ENCODE measurements around the gene RNU6-1. TPM values are rescaled to one million over a fixed set of nuclear protein-coding genes. Genes with fewer than 3 reads are reported as not detected.

RNU6-1 gene
- total RNA-seq, 1 experiment from 2014 or later: not detected

DNA sequence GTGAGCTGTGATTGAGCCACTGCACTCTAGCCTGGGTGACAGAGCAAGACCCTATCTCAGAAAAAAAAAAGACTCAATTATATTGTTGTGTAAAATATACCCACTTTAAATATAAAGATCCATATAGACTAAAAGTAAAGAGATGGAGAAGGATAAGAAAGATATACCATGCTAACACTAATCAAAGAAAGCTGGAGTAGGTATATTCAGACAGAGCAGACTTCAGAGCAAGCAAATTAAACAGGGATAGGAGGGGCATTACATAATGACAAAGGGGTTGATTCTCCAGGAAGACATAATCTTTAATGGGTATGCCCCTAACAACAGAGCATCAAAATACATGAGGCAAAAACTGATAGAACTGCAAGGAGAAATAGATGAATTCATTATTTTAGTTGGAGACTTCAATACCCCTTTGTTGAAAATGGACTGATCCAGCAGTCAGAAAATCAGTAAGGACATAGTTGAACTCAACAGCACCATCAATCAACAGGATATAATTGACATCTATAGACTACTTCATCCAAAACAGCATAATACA is 31.1 kb upstream of the RNU6-1 start:
- ATAC-seq (no peak), DNase-seq (ENCODE audit: low spot score) (no peak)
- H3K4me3 Mint-ChIP-seq: no peak overlapping the region
- peaks cover 12% of the 10 kb centered on the region for H3K36me3 Mint-ChIP-seq
- ChIA-PET POLR2A (no interaction called here), CTCF (no interaction called here)
- no peak overlapping the region for H3K27ac Mint-ChIP-seq
- H3K27me3 Mint-ChIP-seq (ENCODE audit: low read depth): peaks cover 5% of the 10 kb centered on the region
- H3K9me3 Mint-ChIP-seq: peaks cover 35% of the 10 kb centered on the region
- TF ChIP-seq HMGA2 (CRISPR knock-in tag; IDR thresholded peaks at IDR 0.05) (no peak), NR1H2 (CRISPR knock-in tag; IDR thresholded peaks at IDR 0.05) (no peak), TEAD4 (CRISPR knock-in tag; IDR thresholded peaks at IDR 0.05) (no peak), SP1 (CRISPR knock-in tag; conservative IDR thresholded peaks at IDR 0.05) (no peak), JAZF1 (CRISPR knock-in tag; IDR thresholded peaks at IDR 0.05) (no peak), CBFB (CRISPR knock-in tag; IDR thresholded peaks at IDR 0.05; ENCODE audit: low read depth) (no peak), RORB (CRISPR knock-in tag; IDR thresholded peaks at IDR 0.05) (no peak)
- TF ChIP-seq, protein P1, sequence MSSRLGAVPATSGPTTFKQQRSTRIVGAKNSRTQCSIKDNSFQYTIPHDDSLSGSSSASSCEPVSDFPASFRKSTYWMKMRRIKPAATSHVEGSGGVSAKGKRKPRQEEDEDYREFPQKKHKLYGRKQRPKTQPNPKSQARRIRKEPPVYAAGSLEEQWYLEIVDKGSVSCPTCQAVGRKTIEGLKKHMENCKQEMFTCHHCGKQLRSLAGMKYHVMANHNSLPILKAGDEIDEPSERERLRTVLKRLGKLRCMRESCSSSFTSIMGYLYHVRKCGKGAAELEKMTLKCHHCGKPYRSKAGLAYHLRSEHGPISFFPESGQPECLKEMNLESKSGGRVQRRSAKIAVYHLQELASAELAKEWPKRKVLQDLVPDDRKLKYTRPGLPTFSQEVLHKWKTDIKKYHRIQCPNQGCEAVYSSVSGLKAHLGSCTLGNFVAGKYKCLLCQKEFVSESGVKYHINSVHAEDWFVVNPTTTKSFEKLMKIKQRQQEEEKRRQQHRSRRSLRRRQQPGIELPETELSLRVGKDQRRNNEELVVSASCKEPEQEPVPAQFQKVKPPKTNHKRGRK (CRISPR knock-in tag; IDR thresholded peaks at IDR 0.05; ENCODE audit: borderline replicate concordance): no peak
- TF ChIP-seq, protein P2, sequence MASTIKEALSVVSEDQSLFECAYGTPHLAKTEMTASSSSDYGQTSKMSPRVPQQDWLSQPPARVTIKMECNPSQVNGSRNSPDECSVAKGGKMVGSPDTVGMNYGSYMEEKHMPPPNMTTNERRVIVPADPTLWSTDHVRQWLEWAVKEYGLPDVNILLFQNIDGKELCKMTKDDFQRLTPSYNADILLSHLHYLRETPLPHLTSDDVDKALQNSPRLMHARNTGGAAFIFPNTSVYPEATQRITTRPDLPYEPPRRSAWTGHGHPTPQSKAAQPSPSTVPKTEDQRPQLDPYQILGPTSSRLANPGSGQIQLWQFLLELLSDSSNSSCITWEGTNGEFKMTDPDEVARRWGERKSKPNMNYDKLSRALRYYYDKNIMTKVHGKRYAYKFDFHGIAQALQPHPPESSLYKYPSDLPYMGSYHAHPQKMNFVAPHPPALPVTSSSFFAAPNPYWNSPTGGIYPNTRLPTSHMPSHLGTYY (CRISPR knock-in tag; IDR thresholded peaks at IDR 0.05): no peak
- TF ChIP-seq, protein P3, sequence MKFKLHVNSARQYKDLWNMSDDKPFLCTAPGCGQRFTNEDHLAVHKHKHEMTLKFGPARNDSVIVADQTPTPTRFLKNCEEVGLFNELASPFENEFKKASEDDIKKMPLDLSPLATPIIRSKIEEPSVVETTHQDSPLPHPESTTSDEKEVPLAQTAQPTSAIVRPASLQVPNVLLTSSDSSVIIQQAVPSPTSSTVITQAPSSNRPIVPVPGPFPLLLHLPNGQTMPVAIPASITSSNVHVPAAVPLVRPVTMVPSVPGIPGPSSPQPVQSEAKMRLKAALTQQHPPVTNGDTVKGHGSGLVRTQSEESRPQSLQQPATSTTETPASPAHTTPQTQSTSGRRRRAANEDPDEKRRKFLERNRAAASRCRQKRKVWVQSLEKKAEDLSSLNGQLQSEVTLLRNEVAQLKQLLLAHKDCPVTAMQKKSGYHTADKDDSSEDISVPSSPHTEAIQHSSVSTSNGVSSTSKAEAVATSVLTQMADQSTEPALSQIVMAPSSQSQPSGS (CRISPR knock-in tag; IDR thresholded peaks at IDR 0.05; ENCODE audit: borderline replicate concordance, low read depth): no peak
- H3K4me1 Mint-ChIP-seq: peaks cover 4% of the 10 kb centered on the region

DNA sequence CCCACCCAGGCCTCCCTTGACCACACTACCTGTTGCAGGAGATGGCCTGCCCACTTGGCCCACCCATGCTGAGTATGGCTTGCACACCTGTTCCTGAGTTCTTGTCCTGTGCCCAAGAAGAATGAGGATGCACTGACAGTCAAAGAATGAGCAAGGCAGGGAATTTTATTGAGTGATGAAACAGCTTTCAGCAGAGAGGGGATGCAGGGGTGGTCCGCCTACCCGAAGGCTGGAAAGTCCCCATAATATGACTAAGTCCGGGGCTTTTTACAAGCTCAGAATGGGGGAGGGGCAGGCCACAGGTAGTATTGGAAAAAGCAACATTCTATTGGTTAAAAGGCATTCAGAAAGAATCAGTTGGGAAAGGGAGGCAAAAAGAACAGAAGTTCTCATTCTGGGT is 29.9 kb upstream of the RNU6-1 start:
- POLR2A ChIA-PET: no interaction called here
- H3K4me3 Mint-ChIP-seq: no peak overlapping the region
- ATAC-seq: no peak
- TF ChIP-seq, protein P2 (CRISPR knock-in tag; IDR thresholded peaks at IDR 0.05): no peak
- TF ChIP-seq, protein P4, sequence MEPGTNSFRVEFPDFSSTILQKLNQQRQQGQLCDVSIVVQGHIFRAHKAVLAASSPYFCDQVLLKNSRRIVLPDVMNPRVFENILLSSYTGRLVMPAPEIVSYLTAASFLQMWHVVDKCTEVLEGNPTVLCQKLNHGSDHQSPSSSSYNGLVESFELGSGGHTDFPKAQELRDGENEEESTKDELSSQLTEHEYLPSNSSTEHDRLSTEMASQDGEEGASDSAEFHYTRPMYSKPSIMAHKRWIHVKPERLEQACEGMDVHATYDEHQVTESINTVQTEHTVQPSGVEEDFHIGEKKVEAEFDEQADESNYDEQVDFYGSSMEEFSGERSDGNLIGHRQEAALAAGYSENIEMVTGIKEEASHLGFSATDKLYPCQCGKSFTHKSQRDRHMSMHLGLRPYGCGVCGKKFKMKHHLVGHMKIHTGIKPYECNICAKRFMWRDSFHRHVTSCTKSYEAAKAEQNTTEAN (CRISPR knock-in tag; IDR thresholded peaks at IDR 0.05): no peak
- TF ChIP-seq ZNF416 (CRISPR knock-in tag; IDR thresholded peaks at IDR 0.05): no peak
- no peak for TF ChIP-seq TP53 (CRISPR knock-in tag; IDR thresholded peaks at IDR 0.05)
- TF ChIP-seq, protein P5, sequence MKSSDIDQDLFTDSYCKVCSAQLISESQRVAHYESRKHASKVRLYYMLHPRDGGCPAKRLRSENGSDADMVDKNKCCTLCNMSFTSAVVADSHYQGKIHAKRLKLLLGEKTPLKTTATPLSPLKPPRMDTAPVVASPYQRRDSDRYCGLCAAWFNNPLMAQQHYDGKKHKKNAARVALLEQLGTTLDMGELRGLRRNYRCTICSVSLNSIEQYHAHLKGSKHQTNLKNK (CRISPR knock-in tag; IDR thresholded peaks at IDR 0.05): no peak
- TF ChIP-seq SMAD3 (CRISPR knock-in tag; IDR thresholded peaks at IDR 0.05; ENCODE audit: borderline replicate concordance): no peak
- no peak for TF ChIP-seq HMGA2 (CRISPR knock-in tag; IDR thresholded peaks at IDR 0.05)
- TF ChIP-seq ZNF396 (CRISPR knock-in tag; IDR thresholded peaks at IDR 0.05; ENCODE audit: borderline replicate concordance): no peak
- TF ChIP-seq, protein P6, sequence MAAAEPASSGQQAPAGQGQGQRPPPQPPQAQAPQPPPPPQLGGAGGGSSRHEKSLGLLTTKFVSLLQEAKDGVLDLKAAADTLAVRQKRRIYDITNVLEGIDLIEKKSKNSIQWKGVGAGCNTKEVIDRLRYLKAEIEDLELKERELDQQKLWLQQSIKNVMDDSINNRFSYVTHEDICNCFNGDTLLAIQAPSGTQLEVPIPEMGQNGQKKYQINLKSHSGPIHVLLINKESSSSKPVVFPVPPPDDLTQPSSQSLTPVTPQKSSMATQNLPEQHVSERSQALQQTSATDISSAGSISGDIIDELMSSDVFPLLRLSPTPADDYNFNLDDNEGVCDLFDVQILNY (CRISPR knock-in tag; IDR thresholded peaks at IDR 0.05): no peak
- TF ChIP-seq, protein P7, sequence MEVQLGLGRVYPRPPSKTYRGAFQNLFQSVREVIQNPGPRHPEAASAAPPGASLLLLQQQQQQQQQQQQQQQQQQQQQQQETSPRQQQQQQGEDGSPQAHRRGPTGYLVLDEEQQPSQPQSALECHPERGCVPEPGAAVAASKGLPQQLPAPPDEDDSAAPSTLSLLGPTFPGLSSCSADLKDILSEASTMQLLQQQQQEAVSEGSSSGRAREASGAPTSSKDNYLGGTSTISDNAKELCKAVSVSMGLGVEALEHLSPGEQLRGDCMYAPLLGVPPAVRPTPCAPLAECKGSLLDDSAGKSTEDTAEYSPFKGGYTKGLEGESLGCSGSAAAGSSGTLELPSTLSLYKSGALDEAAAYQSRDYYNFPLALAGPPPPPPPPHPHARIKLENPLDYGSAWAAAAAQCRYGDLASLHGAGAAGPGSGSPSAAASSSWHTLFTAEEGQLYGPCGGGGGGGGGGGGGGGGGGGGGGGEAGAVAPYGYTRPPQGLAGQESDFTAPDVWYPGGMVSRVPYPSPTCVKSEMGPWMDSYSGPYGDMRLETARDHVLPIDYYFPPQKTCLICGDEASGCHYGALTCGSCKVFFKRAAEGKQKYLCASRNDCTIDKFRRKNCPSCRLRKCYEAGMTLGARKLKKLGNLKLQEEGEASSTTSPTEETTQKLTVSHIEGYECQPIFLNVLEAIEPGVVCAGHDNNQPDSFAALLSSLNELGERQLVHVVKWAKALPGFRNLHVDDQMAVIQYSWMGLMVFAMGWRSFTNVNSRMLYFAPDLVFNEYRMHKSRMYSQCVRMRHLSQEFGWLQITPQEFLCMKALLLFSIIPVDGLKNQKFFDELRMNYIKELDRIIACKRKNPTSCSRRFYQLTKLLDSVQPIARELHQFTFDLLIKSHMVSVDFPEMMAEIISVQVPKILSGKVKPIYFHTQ (CRISPR knock-in tag; IDR thresholded peaks at IDR 0.05): no peak
- TF ChIP-seq NFYB (CRISPR knock-in tag; conservative IDR thresholded peaks at IDR 0.05; ENCODE audit: low read depth): no peak
- TF ChIP-seq GRHL2 (CRISPR knock-in tag; IDR thresholded peaks at IDR 0.05; ENCODE audit: insufficient replicate concordance, severe bottlenecking): no peak
- no peak for TF ChIP-seq ELF4 (CRISPR knock-in tag; IDR thresholded peaks at IDR 0.05; ENCODE audit: low read depth)
- TF ChIP-seq ZNF232 (CRISPR knock-in tag; IDR thresholded peaks at IDR 0.05): no peak
- TF ChIP-seq MXD4 (CRISPR knock-in tag; IDR thresholded peaks at IDR 0.05; ENCODE audit: borderline replicate concordance): no peak
- no peak for TF ChIP-seq FOXP1 (CRISPR knock-in tag; IDR thresholded peaks at IDR 0.05; ENCODE audit: borderline replicate concordance)

More for the DNA sequence above, 29.9 kb upstream of the RNU6-1 start:
- no peak for DNase-seq (ENCODE audit: low spot score)
- peaks cover 10% of the 10 kb centered on the region for H3K4me1 Mint-ChIP-seq
- CTCF ChIA-PET: no interaction called here
- H3K36me3 Mint-ChIP-seq: peaks cover 12% of the 10 kb centered on the region
- peaks cover 35% of the 10 kb centered on the region for H3K9me3 Mint-ChIP-seq
- H3K27me3 Mint-ChIP-seq (ENCODE audit: low read depth): peaks cover 7% of the 10 kb centered on the region
- no peak overlapping the region for H3K27ac Mint-ChIP-seq
